Measurements from ENCODE around the gene ARHGAP29.

- TF ChIP-seq EZH2 (IDR thresholded peaks at IDR 0.05; ENCODE audit: insufficient read depth, poor library complexity, severe bottlenecking) (no peak), EZH2phosphoT487 (IDR thresholded peaks at IDR 0.05; ENCODE audit: insufficient read depth, low read depth) (no peak)
Observed at GRCh38 chr1:94191216-94191615, 46.2 kb downstream of the ARHGAP29 start.
